HG02870 (cell line): ENCODE results near the gene CEP250.

ENCODE experiments used
- ATAC-seq: cut with Tn5 transposase; IDR thresholded peaks from one replicate; pipeline ENCODE4 v1.9.1; 2021; ENCODE audit warnings: mild to moderate bottlenecking, moderate library complexity; ENCODE audit not compliant: unreplicated experiment

The CEP250 gene, protein sequence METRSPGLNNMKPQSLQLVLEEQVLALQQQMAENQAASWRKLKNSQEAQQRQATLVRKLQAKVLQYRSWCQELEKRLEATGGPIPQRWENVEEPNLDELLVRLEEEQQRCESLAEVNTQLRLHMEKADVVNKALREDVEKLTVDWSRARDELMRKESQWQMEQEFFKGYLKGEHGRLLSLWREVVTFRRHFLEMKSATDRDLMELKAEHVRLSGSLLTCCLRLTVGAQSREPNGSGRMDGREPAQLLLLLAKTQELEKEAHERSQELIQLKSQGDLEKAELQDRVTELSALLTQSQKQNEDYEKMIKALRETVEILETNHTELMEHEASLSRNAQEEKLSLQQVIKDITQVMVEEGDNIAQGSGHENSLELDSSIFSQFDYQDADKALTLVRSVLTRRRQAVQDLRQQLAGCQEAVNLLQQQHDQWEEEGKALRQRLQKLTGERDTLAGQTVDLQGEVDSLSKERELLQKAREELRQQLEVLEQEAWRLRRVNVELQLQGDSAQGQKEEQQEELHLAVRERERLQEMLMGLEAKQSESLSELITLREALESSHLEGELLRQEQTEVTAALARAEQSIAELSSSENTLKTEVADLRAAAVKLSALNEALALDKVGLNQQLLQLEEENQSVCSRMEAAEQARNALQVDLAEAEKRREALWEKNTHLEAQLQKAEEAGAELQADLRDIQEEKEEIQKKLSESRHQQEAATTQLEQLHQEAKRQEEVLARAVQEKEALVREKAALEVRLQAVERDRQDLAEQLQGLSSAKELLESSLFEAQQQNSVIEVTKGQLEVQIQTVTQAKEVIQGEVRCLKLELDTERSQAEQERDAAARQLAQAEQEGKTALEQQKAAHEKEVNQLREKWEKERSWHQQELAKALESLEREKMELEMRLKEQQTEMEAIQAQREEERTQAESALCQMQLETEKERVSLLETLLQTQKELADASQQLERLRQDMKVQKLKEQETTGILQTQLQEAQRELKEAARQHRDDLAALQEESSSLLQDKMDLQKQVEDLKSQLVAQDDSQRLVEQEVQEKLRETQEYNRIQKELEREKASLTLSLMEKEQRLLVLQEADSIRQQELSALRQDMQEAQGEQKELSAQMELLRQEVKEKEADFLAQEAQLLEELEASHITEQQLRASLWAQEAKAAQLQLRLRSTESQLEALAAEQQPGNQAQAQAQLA (N-terminal part only)

DNA sequence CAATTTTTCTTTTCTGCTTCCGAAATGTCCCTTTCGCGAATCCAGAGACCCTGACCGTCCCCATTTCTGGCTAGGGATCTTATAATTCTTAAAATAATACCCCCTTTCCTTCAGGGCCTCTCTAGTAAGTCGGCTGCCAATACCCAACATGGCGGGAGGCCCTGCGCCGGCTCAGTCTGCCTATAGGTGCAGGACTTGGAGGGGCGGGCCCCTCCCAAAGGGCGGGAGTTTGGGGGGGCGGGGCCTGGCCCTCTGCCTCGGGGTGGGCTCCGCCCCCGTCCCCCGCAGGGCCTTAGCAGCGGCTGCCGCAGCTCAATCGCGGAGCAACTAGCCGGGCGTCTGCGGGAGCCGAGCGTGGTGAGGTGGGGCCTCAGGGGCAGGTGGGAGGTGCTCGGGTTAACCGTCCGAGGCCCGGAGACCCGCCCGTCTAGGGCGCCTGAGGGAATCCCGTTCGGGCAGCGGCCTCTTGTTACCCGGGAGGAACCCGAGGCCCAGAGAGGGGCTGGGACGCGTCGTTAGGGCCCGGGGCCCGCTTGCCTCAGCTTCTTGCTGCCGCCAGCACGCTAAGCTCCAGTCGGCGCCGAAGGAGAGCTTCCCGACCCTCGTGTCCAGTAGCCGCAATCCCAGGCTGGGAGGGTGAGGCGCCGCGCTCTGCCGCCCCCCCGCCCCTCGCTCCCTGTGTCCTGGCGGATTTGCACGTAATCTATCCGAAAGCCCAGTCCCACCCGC is at the start of gene CEP250:
CEP250 (plus strand) TSS at position 718 of the 729 bp plus-strand sequence. CDS start 6,770 bp downstream, outside the sequence.
- peak; percentile 86 for ATAC-seq

DNA sequence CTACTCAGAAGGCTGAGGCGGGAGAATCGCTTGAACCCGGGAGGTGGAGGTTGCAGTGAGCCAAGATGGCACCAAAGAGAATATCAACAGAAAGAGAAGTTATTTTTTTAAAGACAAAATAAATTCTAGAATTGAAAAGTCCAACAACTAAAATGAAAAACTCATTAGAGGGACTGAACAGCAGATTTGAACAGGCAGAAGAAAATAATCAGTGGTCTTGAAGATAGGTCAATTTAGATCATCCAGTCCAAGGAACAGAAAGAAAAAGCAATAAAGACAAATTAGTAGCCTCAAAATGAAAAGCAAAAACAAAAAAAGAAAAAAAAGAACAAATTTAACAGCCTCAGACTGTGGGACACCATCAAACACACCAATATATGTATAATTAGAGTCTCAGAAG is 49.6 kb upstream of the CEP250 start:
- no peak for ATAC-seq

DNA sequence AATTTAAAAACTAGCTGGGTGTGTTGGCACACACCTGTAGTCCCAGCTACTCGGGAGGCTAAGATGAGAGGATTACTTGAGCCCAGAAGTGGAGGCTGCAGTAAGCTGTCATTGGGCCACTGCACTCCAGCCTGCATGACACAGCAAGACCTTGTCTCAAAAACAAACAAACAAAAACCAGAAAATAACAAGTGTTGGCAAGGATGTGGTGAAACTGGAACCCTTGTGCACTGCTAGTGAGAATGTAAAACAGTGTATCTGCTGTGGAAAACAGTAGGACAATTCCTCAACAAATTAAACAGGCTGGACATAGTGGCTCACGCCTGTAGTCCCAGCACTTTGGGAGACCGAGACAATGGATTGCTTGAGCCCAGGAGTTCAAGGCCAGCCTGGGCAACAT is 47.1 kb upstream of the CEP250 start:
- no peak for ATAC-seq

DNA sequence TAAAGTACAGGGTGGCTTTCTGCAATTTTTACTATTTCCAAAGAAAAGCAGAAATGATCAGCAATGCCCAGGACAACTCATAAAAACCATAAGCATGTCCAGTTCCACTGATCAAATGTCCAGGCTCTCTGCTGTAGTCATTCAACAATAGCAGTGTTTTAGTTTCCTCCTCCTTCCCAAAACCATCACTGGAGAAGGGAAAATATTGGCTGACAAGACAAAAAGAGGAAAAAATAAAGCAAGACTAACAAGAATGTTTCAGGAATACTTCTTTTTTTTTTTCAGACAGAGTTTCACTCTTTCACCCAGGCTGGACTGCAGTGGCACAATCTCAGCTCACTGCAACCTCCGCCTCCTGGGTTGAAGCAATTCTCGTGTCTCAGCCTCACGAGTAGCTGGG is 45.9 kb upstream of the CEP250 start:
- ATAC-seq = no peak

DNA sequence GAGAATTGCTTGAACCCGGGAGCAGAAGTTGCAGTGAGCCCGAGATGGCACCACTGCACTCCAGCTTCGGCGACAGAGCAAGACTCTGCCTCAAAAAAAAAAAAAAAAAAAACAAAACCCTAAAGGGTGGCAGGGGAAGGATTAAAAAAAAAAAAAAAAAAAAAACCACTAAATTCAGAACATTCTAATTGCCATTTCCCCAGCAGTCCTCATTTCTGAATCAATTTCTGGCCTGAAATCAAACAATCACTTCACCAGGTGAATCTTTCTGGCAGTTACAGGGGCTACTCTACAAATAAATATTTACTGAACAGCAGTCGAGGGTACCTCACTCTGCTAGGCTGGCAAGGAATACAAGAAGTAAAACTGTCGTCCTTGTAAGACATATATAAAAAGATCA is 44.8 kb upstream of the CEP250 start:
- no peak for ATAC-seq

DNA sequence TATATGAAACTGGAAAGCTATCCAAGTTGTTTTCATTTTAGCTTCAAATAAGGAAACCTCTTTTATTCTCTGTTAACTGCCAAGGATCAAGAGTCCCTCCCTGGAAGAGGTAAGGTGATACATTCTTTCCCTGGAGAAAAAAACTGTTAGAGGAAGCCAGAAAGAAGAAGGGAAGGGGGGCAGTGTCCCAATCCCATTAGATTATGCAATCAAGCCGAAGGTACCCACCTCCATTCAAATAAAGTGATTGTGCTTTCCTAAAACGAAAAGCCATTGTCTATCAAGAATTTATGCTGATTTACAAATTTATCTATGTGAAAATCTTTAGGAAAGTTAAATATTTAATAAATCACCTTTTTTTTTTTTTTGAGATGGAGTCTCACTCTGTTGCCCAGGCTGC is 34.1 kb upstream of the CEP250 start:
- ATAC-seq = no peak

DNA sequence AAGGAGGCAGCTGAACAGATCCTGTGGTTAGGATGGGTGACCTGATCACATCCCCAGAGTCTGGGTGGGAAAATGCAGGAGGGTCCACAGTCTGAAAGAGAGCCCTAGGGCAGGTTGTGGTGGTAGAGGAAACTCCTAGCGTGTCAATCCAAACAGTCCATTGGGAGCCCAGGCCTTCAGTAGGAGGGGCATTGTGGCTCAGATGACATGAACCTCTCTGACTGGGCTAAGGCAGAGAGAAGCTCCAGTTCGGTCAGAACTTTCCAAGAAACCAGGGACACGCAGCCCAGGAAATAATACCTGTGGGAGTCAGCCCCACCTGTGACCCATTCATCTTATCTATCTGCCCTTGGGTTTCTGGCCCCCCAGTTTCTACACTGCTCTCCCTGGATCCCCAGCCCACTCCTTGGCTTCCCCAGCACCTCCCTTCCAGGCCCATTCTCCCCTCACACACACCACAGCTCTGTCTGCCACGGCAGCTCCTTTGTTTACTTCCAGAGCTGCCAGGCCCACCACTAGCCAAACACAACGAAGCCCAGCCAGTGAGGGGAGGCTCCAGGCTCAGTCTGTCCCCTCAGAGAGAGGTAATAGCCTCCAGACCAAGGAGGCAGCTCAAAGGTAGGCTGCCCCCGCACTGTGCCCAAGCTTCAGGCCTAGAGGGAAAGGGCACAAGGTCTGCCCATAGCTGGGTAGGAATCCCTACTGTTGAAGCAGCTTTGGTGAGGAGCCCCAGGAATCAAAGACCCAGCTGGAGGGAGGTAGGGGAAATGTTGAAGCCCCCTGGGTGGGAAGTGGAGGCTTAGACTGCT is 23.6 kb upstream of the CEP250 start:
- no peak for ATAC-seq

DNA sequence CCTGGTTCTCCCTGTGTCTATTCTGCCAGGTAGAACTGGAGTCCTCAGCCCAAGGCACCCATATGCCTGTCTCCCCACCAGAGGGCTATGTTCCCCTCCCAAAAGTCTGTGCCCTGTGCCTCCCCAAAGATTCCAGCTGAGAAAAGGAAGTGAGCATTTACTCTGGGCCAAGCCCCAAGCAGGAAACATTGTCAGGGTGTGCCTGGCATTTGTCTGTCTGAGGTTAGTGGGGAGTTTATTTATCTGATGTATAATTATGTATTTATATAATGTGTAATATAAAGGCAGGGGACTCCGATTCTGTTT is 23.0 kb upstream of the CEP250 start:
- ATAC-seq = no peak

DNA sequence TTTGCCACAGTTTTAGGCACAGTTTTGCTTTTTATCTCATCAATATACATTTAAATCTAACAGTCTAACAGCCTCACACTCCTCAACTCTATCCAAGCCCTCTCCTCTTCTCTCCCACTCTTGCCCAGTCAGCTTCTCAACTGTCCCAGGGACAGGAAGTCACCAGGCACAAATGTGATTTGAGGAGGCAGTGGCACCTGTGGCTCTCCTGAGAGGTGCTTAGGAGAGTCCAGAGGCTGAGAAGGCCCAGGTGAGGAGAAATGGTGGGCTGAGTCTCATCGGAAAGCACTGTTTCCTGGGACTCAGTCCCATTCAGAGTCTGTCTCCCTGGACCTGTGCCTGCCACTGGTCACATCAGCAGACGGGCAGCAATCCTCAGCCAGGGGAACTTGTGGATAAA is 22.1 kb upstream of the CEP250 start:
- ATAC-seq = no peak

DNA sequence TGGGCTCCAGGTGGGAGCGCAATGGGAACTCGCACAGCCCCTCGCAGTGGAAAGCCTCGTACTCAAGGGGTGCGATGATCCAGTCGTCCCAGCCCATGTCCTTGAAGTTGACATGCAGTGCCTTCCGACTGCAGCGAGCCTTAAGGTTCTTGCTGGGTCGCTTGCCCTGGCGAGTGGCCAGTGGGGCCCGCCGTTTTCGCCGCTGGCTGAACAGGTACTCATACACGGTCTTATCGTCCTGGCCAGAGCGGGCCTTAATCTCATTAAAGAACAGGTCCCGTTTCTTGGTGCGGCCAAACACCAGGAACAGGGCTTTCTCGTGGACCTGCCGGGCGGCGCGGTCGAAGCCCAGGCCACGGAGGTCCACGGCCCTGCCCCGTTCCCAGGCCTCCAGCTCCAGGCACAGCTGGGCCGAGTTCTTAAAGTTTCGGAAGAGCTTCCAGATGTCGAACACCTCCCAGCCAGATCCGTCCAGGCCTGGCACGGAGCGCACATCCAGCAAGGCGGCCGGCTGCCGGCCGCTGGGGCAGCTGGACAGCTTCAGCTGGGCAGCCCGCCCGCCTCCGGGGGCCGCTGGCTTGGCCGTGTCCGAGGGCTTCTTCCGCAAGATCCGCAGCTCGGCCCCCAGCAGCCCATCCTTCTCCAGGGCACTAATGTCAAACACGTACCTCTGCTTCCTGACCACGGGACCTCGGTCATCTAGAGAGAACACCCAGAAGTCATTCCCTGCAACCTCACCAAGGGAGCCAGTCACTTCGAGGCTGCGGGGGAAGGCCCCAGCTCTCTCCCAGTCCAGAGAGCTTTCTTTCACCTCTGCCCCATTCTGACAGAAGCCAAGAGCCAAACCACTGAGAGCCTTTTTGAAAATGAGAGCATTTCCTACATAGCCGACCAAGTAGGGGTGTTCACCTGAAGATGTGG is 21.1 kb upstream of the CEP250 start:
- no peak for ATAC-seq

DNA sequence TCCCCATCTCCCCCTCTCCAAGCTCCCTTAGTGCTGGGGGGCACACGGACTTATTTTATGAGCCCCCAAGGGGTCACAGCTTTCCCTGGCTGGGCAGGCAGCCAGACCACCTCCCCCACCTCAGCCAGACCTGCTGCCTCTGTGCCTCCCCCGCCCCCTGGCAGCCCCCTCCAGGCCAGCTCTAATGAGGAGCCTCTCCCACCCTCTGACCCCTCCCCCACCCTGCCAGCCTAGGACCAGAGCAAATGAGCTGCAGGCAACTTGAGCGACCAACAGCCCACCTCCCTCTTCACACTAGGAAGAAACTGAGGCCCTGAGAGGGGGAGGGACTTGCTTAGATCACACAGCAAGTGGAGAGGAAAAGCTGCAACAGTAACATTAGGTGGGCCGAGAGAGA is 19.2 kb upstream of the CEP250 start:
- no peak for ATAC-seq

DNA sequence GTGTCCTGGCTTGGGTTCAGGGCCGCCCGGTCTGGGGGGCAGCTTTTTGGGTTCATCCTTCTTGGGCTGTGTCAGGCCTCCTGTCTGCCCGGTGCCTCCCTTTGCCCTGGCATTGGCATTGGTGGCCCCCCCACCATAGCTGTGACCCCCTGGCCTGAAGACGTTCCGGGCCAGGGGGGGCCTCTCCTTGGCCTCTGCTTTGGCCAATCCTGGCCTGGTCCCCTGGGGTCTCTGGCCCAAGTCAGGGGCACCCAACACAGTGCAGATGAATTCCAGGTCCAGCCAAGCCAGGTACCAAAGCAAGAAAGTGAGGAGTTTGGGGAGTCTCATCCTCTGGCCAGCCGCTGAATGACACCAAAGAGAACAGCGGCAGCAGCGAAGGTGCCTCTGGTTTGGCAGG is 17.8 kb upstream of the CEP250 start:
- ATAC-seq = no peak

DNA sequence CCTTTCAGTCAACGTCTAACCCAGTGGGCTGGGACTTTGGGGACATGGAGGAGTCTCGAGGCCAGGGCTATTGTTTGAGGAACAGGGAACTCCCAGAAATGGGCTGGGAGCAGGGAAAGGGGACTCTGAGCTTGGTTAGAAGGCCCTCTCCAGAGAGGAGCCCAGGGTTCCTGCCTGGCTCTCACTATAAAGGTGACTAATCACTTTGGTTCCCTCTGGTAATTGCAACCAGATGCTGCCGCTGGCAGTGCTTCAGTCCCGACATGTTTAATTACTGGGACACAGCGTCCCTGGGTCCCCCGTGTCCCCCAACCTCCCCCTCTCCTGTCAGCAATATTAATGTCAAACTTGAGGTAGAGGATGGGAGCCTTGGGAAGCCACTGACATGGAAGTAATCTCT is 12.4 kb upstream of the CEP250 start:
- no peak for ATAC-seq

DNA sequence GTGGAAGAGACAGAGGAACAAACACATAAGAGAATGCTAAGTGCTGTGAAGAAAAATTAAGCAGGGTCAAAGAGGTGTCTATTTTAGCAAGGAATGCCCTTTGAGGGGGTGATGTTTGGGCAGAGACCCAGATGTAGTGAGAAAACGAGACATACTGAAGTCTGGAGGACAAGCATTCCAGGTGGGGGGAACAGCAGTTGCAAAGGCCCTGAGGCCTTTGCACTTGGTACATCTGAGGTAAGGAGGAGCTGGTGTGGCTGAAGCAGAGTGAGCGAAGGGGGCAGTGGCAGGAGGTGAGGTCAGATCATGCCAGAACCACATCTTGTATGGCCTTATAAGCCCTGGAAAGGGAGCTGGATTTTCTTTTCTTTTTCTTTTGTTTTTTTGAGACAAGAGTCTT is 11.2 kb upstream of the CEP250 start:
- ATAC-seq = no peak

DNA sequence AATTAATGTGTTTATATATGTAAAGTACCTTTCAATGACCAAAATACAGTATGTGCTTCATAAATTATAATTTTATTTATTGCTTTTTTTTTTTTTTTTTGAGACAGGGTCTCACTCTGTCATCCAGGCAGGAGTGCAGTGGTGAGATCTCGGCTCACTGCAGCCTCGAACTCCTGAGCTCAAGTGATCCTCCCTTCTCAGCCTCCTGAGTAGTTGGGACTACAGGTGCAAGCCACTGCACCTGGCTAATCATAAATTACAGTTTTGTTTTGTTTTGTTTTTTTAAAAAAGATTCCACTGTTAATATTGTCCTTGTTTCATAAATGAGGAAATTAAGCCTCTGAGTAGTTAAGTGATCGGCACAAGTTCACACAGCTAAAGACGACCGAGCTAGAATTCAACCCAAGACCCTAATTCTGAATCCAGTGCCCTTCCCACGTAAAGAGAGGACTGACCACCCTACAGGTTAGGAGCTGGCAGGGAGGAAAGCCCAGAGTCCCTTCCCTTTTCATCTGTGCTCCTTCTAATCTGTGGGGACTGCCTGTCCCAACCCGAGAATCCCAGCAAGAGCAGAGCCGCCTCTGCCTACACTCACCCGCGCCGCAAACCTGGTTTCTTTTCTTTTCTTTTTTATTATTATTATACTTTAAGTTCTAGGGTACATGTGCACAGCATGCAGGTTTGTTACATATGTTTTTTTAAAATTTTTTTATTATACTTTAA is 8.9 kb upstream of the CEP250 start:
- ATAC-seq = no peak

DNA sequence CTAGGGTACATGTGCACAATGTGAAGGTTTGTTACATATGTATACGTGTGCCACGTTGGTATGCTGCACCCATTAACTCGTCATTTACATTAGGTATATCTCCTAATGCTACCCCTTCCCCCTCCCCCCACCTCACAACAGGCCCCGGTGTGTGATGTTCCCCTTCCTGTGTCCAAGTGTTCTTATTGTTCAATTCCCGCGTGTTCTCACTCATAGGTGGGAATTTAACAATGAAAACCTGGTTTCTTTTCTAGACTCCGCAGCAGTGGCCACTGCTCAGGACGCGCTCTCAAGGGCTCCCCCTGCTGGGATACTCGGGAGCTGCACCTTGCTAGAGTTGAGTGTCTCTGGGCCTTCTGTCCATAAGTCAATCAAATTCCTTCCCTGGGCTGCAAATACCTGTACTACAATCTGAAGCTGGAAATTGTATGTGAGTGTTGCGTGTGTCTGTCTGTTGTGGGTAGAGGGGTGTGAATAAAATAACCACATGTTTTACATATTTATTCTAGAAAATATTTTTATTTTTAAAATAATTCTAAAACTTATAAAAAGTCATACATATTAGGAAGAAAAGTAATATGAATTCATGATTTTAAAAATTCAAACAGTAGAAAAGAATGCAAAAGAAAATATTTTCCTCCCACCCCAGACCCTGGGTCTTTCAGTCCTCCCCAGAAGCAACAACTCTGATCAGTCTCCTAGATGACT is 8.2 kb upstream of the CEP250 start:
- ATAC-seq = no peak

DNA sequence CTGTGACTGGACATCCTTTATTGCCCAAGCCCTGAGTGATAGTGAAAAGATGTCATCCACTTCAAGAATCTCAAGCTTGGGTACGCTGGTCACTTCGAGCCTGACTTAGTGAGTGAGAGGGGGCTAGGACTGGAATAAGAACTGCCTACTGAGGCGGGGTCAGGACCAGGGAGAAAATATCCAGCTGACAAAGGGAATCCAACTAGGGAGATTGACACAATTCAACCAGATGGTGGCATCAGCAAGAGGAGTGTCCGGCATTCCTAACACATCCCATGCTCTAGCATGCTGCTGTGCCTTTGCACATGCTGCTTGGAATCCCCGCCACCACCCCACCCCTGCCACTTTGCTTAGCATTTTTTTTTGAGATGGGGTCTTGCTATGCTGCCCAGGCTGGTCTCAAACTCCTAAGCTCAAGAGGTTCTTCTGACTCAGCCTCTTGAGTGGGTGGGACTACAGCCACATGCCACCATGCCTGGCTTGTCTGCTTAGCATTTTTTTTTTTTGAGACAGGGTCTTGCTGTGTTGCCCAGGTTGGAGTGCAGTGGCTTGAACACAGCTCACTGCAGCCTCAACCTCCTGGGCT is 6.5 kb upstream of the CEP250 start:
- ATAC-seq = no peak
